CD14-positive monocyte (primary cell): ENCODE measurements around the gene TPRN. TPM values are rescaled to one million over a fixed set of nuclear protein-coding genes. Genes with fewer than 3 reads are reported as not detected.

ENCODE experiments used
- DNase-seq, 3 donors: peaks; one replicate each; pipeline ENCODE4 v3.0.0-alpha.2; 2011 to 2022
- H2AFZ ChIP-seq: 2 replicates; pipeline ENCODE4 v1.6.0; 2012; ENCODE audit warnings: mild to moderate bottlenecking, low read depth, low read length, inconsistent platforms; ENCODE audit not compliant: insufficient read depth, poor library complexity, severe bottlenecking
- H3K27ac ChIP-seq, 2 donors: 1 replicate in 1 of 2; 2 replicates in 1 of 2; pipeline ENCODE4 v1.5.1; 2012 to 2013; ENCODE audit warnings: low read length in 2 of 2, control low read depth in 1 of 2, inconsistent platforms in 1 of 2, low read depth in 1 of 2, mild to moderate bottlenecking in 1 of 2
- H3K27me3 ChIP-seq, 2 donors: one replicate each; pipeline versions ENCODE4 v1.6.0 to v1.6.1; 2011 to 2013; ENCODE audit warnings: low read length in 2 of 2; ENCODE audit not compliant: control insufficient read depth in 2 of 2, insufficient read depth in 2 of 2
- H3K36me3 ChIP-seq, 2 donors: replicated peaks in 1 of 2; 1 replicate in 1 of 2; 2 replicates in 1 of 2; pipeline versions ENCODE4 v1.5.1 to v1.6.1; 2012 to 2013; ENCODE audit warnings: low read length in 2 of 2, control low read depth in 1 of 2, inconsistent platforms in 1 of 2, mild to moderate bottlenecking in 1 of 2; ENCODE audit not compliant: insufficient read depth in 2 of 2, control insufficient read depth in 1 of 2
- H3K4me1 ChIP-seq, 2 donors: 1 replicate in 1 of 2; 2 replicates in 1 of 2; pipeline versions ENCODE4 v1.5.1 to v1.6.1; 2012 to 2013; ENCODE audit warnings: low read length in 2 of 2, control low read depth in 1 of 2, inconsistent platforms in 1 of 2, mild to moderate bottlenecking in 1 of 2, moderate library complexity in 1 of 2; ENCODE audit not compliant: insufficient read depth in 2 of 2, control insufficient read depth in 1 of 2
- H3K4me2 ChIP-seq: replicated peaks from 2 replicates; pipeline ENCODE3; 2012; ENCODE audit warnings: low read length, moderate library complexity, mild to moderate bottlenecking; ENCODE audit not compliant: poor library complexity, severe bottlenecking; ENCODE audit errors: extremely low read depth
- H3K4me3 ChIP-seq, 3 experiments: fragments of 200-600 bp in 1 of 3; sonication (generic) in 1 of 3; replicated peaks in 1 of 3; 1 replicate in 2 of 3; 2 replicates in 1 of 3; pipeline ENCODE4 v1.5.1; 2011 to 2013; ENCODE audit warnings: low read length in 3 of 3, mild to moderate bottlenecking in 3 of 3, control low read depth in 2 of 3, low read depth in 2 of 3, inconsistent platforms in 1 of 3, moderate library complexity in 1 of 3
- H3K79me2 ChIP-seq: 2 replicates; pipeline ENCODE4 v1.6.0; 2012; ENCODE audit warnings: mild to moderate bottlenecking, control low read depth, inconsistent platforms, low read length, moderate library complexity; ENCODE audit not compliant: insufficient read depth
- H3K9ac ChIP-seq: 2 replicates; pipeline ENCODE4 v1.6.0; 2017; ENCODE audit warnings: low read length, mild to moderate bottlenecking; ENCODE audit not compliant: insufficient read depth, poor library complexity, severe bottlenecking
- H3K9me3 ChIP-seq, 2 donors: replicated peaks in 1 of 2; 1 replicate in 1 of 2; 2 replicates in 1 of 2; pipeline versions ENCODE4 v1.5.1 to v1.6.1; 2012 to 2013; ENCODE audit warnings: low read length in 2 of 2, control low read depth in 1 of 2; ENCODE audit not compliant: control insufficient read depth in 1 of 2, insufficient read depth in 1 of 2
- H4K20me1 ChIP-seq: 2 replicates; pipeline ENCODE4 v1.6.0; 2012; ENCODE audit warnings: mild to moderate bottlenecking, low read length, control low read depth, moderate library complexity; ENCODE audit not compliant: insufficient read depth
- H3K27ac Mint-ChIP-seq, 7 donors: one replicate each; pipeline ENCODE4 v1.8.0; 2020; ENCODE audit warnings: mild to moderate bottlenecking in 7 of 7, mixed read lengths in 7 of 7, moderate library complexity in 6 of 7, inconsistent platforms in 2 of 7
- H3K27me3 Mint-ChIP-seq, 3 donors: one replicate each; pipeline ENCODE4 v1.8.0; 2021 to 2022; ENCODE audit warnings: low read depth in 3 of 3, mild to moderate bottlenecking in 3 of 3, mixed read lengths in 3 of 3, moderate library complexity in 3 of 3, inconsistent platforms in 1 of 3
- H3K36me3 Mint-ChIP-seq, 2 donors: one replicate each; pipeline ENCODE4 v1.8.0; 2020; ENCODE audit warnings: mixed read lengths in 2 of 2, inconsistent platforms in 1 of 2, mild to moderate bottlenecking in 1 of 2
- H3K4me1 Mint-ChIP-seq: one replicate; pipeline ENCODE4 v1.8.0; 2020; ENCODE audit warnings: mild to moderate bottlenecking, mixed read lengths
- H3K4me3 Mint-ChIP-seq, 2 donors: one replicate each; pipeline ENCODE4 v1.8.0; 2020; ENCODE audit warnings: mild to moderate bottlenecking in 2 of 2, mixed read lengths in 2 of 2, moderate library complexity in 1 of 2
- H3K9me3 Mint-ChIP-seq, 7 donors: one replicate each; pipeline ENCODE4 v1.8.0; 2020 to 2022; ENCODE audit warnings: mixed read lengths in 7 of 7, mild to moderate bottlenecking in 6 of 7, moderate library complexity in 6 of 7, inconsistent platforms in 2 of 7
- CTCF ChIP-seq: fragments of 200-600 bp; IDR thresholded peaks from one replicate; pipeline ENCODE4 v1.8.0; 2022; ENCODE audit warnings: antibody characterized with exemption, mild to moderate bottlenecking
- WGBS: methylation state at CpG from one replicate; pipeline ENCODE4 v1.1.5; 2013; ENCODE audit warnings: missing lambda C conversion rate; ENCODE audit not compliant: insufficient coverage; 5-methylcytosine and 5-hydroxymethylcytosine counted together
- intact Hi-C, 2 donors: fragments of 100-400 bp; cut with micrococcal nuclease; formaldehyde crosslinking; loops; one replicate each; pipeline versions ENCODE4 v1.15.0 to v1.15.1; 2023
- polyA plus RNA-seq, 3 donors: library from polyadenylated mRNA; depleted of rRNA in 1 of 3; unstranded in 2 of 3; stranded (reverse) in 1 of 3; fragments of 300-500 nt in 2 of 3; fragments of >200 nt in 1 of 3; fragmentation: Illumina TruSeq in 2 of 3; gene quantifications; 1 replicate in 2 of 3; 2 replicates in 1 of 3; pipeline ENCODE4 v1.2.3, GENCODE V29; 2012 to 2021

The TPRN gene
- polyA plus RNA-seq, 3 donors = 0.30 to 4.6 (median 0.46) TPM

- Histone ChIP-seq H3K4me2 (peak overlapping the region; percentile 58), H3K27ac (no peak overlapping the region), H3K27me3 (peaks cover 8 to 92% of the 10 kb centered on the region in 2 donors), H4K20me1 (no peaks in the 10 kb centered on the region), H3K9ac (no peak overlapping the region), H2AFZ (peak overlapping the region; percentile 46), H3K4me1 (peaks cover 3 to 10% of the 10 kb centered on the region in 2 donors), H3K36me3 (no peaks in the 10 kb centered on the region), H3K9me3 (peaks cover 0 to 12% of the 10 kb centered on the region in 2 donors), H3K4me3 (peak overlapping the region in 2 of 3 experiments; percentile 7 to 44), H3K79me2 (no peaks in the 10 kb centered on the region)
- H3K27ac Mint-ChIP-seq = no peak overlapping the region
- TF ChIP-seq CTCF = no peak
- H3K9me3 Mint-ChIP-seq = peaks cover 0 to 20% (median 5%) of the 10 kb centered on the region in 7 donors
- peaks cover 6% of the 10 kb centered on the region for H3K4me1 Mint-ChIP-seq
- intact Hi-C loops = no loop called here
- peak overlapping the region; percentile 48 to 84 for H3K4me3 Mint-ChIP-seq
- 10% methylated on average over 70 of the region's 74 CpGs for WGBS
- H3K27me3 Mint-ChIP-seq = peaks cover 70 to 97% (median 87%) of the 10 kb centered on the region in 3 donors
- no peaks in the 10 kb centered on the region for H3K36me3 Mint-ChIP-seq
- no peak for DNase-seq
Measured at GRCh38 chr9:137162505-137163364, 37.8 kb downstream of the TPRN start.

GRCh38 chr9:137161558-137162486 is 38.7 kb downstream of the TPRN start:
- peak overlapping the region in 1 of 2 donors; percentile 51 for H3K4me3 Mint-ChIP-seq
- peaks cover 8 to 96% of the 10 kb centered on the region in 2 donors for H3K27me3 ChIP-seq

More at GRCh38 chr9:137161558-137162486, 38.7 kb downstream of the TPRN start:
- H3K79me2 ChIP-seq = no peaks in the 10 kb centered on the region
- H3K4me1 ChIP-seq = peaks cover 3 to 13% of the 10 kb centered on the region in 2 donors
- H3K36me3 Mint-ChIP-seq = no peaks in the 10 kb centered on the region
- no peak overlapping the region for H3K4me3 ChIP-seq
- H3K4me2 ChIP-seq = no peak overlapping the region
- no peaks in the 10 kb centered on the region for H4K20me1 ChIP-seq
- peaks cover 4 to 17% of the 10 kb centered on the region in 2 donors for H3K9me3 ChIP-seq
- DNase-seq = no peak
- H3K36me3 ChIP-seq = no peaks in the 10 kb centered on the region
- peaks cover 0 to 23% (median 7%) of the 10 kb centered on the region in 7 donors for H3K9me3 Mint-ChIP-seq
- H2AFZ ChIP-seq = no peak overlapping the region
- intact Hi-C loops = no loop called here
- 5% methylated on average over 44 of the region's 71 CpGs for WGBS
- no peak overlapping the region for H3K27ac Mint-ChIP-seq
- H3K27ac ChIP-seq = no peak overlapping the region
- H3K4me1 Mint-ChIP-seq = peaks cover 6% of the 10 kb centered on the region
- peaks cover 74 to 98% (median 89%) of the 10 kb centered on the region in 3 donors for H3K27me3 Mint-ChIP-seq
- H3K9ac ChIP-seq = no peak overlapping the region
- no peak for TF ChIP-seq CTCF
